Rectal smooth muscle tissue (tissue), 1 donor: Measurements from ENCODE around the gene FKBP4.

ENCODE experiments used
- H3K27ac ChIP-seq: one replicate; pipeline ENCODE4 v1.7.0; 2013; ENCODE audit warnings: low read depth, low read length, inconsistent platforms
- H3K27me3 ChIP-seq: one replicate; pipeline ENCODE4 v1.7.0; 2013; ENCODE audit warnings: low read length; ENCODE audit not compliant: control insufficient read depth, insufficient read depth
- H3K36me3 ChIP-seq: one replicate; pipeline ENCODE4 v1.7.0; 2013; ENCODE audit warnings: low read length; ENCODE audit not compliant: control insufficient read depth, insufficient read depth
- H3K4me1 ChIP-seq: one replicate; pipeline ENCODE4 v1.7.0; 2013; ENCODE audit warnings: low read length; ENCODE audit not compliant: control insufficient read depth, insufficient read depth
- H3K4me3 ChIP-seq: one replicate; pipeline ENCODE4 v1.7.0; 2013; ENCODE audit warnings: low read length
- H3K9ac ChIP-seq: one replicate; pipeline ENCODE4 v1.7.0; 2013; ENCODE audit warnings: low read length

The FKBP4 gene

DNA sequence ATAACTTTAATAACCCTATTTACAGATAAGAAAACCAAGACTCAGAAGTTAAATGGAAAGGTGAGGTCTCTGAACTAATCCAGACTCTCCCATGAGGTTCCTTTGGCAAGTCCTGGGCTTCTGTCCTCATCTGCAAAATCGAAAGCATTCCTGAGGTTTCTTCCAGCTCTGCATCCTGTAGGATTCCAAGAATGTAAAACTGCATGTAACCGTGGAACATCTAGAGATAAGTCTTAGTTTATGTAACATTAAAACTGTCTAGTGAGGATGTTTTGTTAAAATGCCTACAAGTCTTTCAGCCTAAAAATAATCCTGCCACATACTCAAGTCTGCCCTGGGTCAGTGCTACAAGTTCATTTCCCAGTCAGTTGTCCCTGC lies 10.4 kb downstream of the FKBP4 start:
- Histone ChIP-seq H3K9ac (no peak overlapping the region), H3K4me1 (peaks cover 4% of the 10 kb centered on the region), H3K27me3 (no peaks in the 10 kb centered on the region), H3K27ac (no peak overlapping the region), H3K4me3 (no peak overlapping the region), H3K36me3 (peaks cover 20% of the 10 kb centered on the region)

DNA sequence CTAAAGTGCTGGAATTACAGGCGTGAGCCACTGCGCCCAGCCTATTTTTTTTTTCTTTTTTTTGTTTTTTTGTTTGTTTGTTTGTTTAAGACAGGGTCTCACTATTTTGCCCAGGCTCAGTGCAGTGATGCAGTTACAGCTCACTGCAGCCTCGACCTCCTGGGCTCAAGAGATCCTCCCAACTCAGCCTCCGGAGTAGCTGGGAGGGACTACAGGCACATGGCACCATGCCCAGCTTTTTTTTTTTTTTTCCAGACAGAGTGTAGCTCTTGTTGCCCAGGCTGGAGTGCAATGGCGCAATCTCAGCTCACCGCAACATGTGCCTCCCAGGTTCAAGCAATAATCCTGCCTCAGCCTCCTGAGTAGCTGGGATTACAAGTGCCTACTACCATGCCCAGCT lies 11.9 kb downstream of the FKBP4 start:
- H3K36me3 ChIP-seq: peaks cover 8% of the 10 kb centered on the region
- no peaks in the 10 kb centered on the region for H3K27me3 ChIP-seq
- no peak overlapping the region for H3K9ac ChIP-seq
- peaks cover 4% of the 10 kb centered on the region for H3K4me1 ChIP-seq
- no peak overlapping the region for H3K27ac ChIP-seq
- H3K4me3 ChIP-seq: no peak overlapping the region

GRCh38 chr12:2811801-2812200 lies 17.0 kb downstream of the FKBP4 start:
- no peak overlapping the region for H3K9ac ChIP-seq
- H3K4me3 ChIP-seq: peak overlapping the region; percentile 75
- H3K27me3 ChIP-seq: no peaks in the 10 kb centered on the region
- peaks cover 6% of the 10 kb centered on the region for H3K4me1 ChIP-seq
- no peaks in the 10 kb centered on the region for H3K36me3 ChIP-seq
- no peak overlapping the region for H3K27ac ChIP-seq

DNA sequence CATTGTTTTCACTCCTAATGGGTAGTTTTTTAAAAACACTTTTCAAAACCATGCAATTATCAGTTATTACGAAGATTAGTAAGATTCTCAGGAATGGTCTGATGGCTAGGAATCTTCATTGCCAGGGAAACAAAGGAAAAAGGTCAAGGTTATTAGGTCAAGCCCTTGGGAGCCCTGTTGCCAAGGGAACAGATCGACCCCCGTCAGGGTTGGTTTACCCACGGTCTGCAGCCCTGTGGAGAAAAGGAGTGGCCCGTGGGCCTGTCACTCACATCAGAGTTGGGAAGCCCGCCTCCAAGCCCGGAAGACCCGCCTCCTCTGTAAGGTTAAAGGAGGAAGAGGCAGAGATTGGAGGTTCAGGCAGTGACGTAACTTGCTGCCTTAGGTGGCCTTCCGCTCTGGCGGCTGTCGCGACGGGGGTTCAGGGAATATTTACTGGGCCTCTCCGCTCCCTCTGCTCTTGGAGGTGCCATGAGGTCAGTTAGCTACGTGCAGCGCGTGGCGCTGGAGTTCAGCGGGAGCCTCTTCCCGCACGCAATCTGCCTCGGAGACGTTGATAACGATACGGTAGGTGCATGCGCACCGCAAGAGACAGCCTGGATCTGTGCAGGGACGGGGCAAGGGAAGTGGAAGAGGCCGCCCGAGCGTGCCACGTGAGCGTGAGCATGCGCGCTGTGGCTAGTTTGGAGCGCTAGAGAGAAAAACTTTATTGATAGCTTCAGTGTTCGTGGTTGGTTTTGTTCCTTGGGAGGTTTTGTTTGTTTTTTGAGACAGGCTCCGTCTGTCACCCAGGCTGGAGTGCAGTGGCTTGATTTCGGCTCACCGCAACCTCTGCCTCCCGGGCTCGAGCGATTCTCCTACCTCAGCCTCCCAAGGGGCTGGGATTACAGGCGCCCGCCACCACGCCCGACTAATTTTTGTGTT lies 17.8 kb downstream of the FKBP4 start, which contains the start of gene ITFG2:
Gene ITFG2 (plus strand): TSS at position 379 of the 924 bp plus-strand sequence. CDS start 93 bp downstream, at position 472.
- H3K9ac ChIP-seq: peak within 1 kb of the TSS; percentile 50
- H3K27ac ChIP-seq: peak within 1 kb of the TSS; percentile 86
- H3K36me3 ChIP-seq: peaks cover 5% of the 10 kb centered on the region
- H3K27me3 ChIP-seq: no peaks in the 10 kb centered on the region
- H3K4me3 ChIP-seq: peak within 1 kb of the TSS; percentile 75
- peaks cover 6% of the 10 kb centered on the region for H3K4me1 ChIP-seq

DNA sequence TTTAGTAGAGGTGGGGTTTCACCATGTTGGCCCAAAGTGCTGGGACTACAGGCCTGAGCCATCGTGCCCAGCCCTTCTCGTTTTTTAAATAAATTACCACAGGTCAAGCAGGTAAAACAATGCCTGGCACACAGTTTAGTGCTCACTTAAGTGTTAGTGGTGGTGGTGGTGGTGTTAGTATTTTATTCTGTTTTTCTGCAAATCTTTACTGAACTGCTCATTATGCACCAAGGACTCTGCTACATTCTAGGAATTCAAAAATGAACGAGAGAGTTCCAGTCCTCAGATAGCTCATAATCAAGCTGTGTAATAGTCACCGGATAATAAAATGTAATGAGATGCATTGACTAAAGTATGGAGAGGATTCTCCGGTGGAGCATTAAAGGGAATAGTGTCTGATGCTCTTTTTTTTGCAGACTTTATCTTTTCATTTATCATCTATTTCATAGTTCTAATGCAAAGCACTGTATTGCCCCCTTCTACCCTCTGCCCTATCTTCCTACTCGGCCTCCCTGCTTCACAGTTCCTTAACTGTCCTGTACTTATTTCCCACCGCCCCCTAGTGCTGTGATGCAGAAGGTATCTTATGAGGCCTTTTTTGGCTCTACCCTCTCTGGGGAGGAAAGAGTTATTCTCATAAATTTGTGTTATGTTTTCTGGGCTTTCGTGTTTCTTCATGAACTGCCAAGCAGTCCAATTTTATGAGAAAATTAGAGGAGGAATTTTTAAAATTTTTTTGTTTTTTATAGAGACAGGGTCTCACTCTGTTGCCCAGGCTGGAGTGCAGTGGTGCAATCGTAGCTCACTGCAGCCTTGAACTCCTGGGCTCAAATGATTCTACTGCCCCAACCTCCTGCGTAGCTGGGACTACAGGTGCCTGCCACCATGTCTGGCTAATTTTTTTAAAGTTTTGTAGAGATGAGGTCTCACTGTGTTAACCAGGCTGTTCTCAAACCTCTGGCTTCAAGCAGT lies 18.7 kb downstream of the FKBP4 start:
- Histone ChIP-seq H3K4me1 (peaks cover 6% of the 10 kb centered on the region), H3K27ac (peak overlapping the region; percentile 86), H3K4me3 (peak overlapping the region; percentile 75), H3K27me3 (no peaks in the 10 kb centered on the region), H3K9ac (peak overlapping the region; percentile 19), H3K36me3 (peaks cover 15% of the 10 kb centered on the region)

GRCh38 chr12:2819810-2820209 lies 25.0 kb downstream of the FKBP4 start:
- no peaks in the 10 kb centered on the region for H3K27me3 ChIP-seq
- no peak overlapping the region for H3K4me3 ChIP-seq
- no peak overlapping the region for H3K9ac ChIP-seq
- no peaks in the 10 kb centered on the region for H3K4me1 ChIP-seq
- H3K27ac ChIP-seq: no peak overlapping the region
- peaks cover 55% of the 10 kb centered on the region for H3K36me3 ChIP-seq

GRCh38 chr12:2820432-2820831 lies 25.7 kb downstream of the FKBP4 start:
- Histone ChIP-seq H3K27me3 (no peaks in the 10 kb centered on the region), H3K4me1 (no peaks in the 10 kb centered on the region), H3K36me3 (peaks cover 61% of the 10 kb centered on the region), H3K27ac (no peak overlapping the region), H3K9ac (no peak overlapping the region), H3K4me3 (no peak overlapping the region)

GRCh38 chr12:2823483-2823882 lies 28.7 kb downstream of the FKBP4 start:
- H3K27ac ChIP-seq: no peak overlapping the region
- peaks cover 64% of the 10 kb centered on the region for H3K36me3 ChIP-seq
- no peak overlapping the region for H3K9ac ChIP-seq
- no peaks in the 10 kb centered on the region for H3K4me1 ChIP-seq
- no peak overlapping the region for H3K4me3 ChIP-seq
- H3K27me3 ChIP-seq: no peaks in the 10 kb centered on the region

DNA sequence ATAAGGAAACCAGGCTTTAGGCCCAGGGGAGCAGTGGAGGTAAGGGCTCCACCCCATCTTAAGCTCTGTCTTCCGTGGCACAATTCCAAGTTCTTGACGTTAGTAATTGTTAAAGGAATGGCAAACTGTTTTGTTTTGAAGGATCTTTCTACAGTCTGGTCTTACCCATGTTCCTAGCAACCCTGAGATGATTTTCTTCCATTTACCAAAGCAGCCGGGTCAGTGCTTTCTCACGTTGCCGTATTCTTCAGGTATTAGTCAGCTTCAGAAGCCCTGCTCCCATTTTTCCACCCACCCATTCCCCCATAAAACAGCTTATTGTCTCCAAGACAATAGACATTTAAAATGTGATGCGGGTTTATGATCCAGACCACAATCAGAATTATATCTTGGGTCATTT lies 29.8 kb downstream of the FKBP4 start:
- no peaks in the 10 kb centered on the region for H3K27me3 ChIP-seq
- no peak overlapping the region for H3K27ac ChIP-seq
- H3K9ac ChIP-seq: no peak overlapping the region
- peaks cover 59% of the 10 kb centered on the region for H3K36me3 ChIP-seq
- no peaks in the 10 kb centered on the region for H3K4me1 ChIP-seq
- no peak overlapping the region for H3K4me3 ChIP-seq

DNA sequence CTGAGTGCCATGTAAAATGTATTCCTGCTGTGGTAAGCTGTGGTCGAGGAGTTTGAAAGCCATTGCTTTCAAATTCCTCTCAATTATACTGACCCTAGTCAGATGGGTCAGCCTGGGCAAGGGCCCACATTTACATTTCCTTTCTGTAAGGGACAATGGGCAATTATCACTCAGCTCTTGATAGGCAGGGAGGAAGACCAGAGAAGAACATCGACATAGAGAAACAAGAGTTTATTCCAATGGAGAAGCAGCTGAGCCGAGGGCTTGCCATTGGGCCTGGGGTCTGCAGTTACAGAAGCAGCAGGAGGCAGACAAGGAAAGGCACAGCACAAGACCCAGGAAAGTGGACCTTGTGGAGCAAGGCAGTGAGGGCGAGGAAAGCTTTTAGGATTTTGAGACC lies 30.4 kb downstream of the FKBP4 start:
- no peak overlapping the region for H3K27ac ChIP-seq
- no peaks in the 10 kb centered on the region for H3K27me3 ChIP-seq
- H3K36me3 ChIP-seq: peaks cover 57% of the 10 kb centered on the region
- H3K9ac ChIP-seq: no peak overlapping the region
- no peaks in the 10 kb centered on the region for H3K4me1 ChIP-seq
- H3K4me3 ChIP-seq: no peak overlapping the region

- Histone ChIP-seq H3K4me3 (no peak overlapping the region), H3K27ac (no peak overlapping the region), H3K4me1 (no peaks in the 10 kb centered on the region), H3K36me3 (peaks cover 51% of the 10 kb centered on the region), H3K9ac (no peak overlapping the region), H3K27me3 (no peaks in the 10 kb centered on the region)
Observed at GRCh38 chr12:2826036-2826435, 31.3 kb downstream of the FKBP4 start.

DNA sequence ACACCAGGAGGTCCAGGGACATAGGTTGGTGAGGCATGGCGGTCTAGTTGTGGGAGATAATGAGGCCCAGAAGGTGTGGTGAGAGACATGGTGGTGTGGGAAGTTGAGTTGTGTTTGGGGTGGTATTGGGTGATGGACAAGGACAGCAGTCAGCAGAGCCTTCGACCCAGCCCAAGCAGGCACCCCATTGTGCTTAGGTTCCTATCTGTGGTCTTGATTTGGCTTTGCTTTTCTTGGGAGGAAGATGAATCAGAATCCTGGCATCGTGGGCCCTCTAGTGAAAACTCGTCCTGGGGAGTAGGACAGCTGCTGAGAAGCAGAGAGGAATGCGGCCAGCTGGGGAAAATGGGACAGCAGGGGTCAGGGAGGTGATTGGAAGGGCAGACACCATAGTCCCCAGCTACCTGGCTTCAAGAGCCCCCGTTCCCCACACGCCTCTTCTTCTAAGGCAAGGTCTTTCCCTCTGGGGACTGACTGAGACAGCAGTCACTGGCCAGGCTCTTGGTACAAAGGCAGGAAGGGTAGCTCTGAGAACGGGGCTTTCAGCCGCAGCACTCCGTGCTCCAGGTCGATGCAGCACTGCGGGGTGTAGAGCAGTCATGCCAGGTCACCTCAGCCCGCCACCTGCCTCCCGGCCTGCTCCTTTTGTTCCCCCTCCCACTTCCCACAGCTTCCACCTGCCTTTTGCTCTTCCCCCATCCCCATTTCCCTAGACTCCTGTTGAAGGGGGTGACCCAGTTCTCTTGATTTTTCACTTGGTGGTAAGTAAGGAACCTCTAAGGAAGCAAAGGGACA lies 32.1 kb downstream of the FKBP4 start:
- Histone ChIP-seq H3K27ac (no peak overlapping the region), H3K4me1 (no peaks in the 10 kb centered on the region), H3K36me3 (peaks cover 43% of the 10 kb centered on the region), H3K9ac (no peak overlapping the region), H3K27me3 (no peaks in the 10 kb centered on the region), H3K4me3 (no peak overlapping the region)
